HK-2 (cell line): ENCODE results near the gene POU2F3.

Source experiments
- DNase-seq: peaks from one replicate; pipeline ENCODE4 v3.0.0-alpha.2; 2018; ENCODE audit not compliant: unreplicated experiment

POU2F3 gene

GRCh38 chr11:120338107-120338933 is 98.4 kb downstream of the POU2F3 start:
- no peak for DNase-seq

GRCh38 chr11:120339394-120339890 is 99.5 kb downstream of the POU2F3 start:
- DNase-seq, result no peak

- no peak for DNase-seq
Observed at GRCh38 chr11:120340529-120340928, 100.6 kb downstream of the POU2F3 start.

GRCh38 chr11:120342226-120342625 is 102.3 kb downstream of the POU2F3 start:
- no peak for DNase-seq

GRCh38 chr11:120342678-120343077 is 102.7 kb downstream of the POU2F3 start:
- no peak for DNase-seq

- DNase-seq, result no peak
Observed at GRCh38 chr11:120343429-120343828, 103.5 kb downstream of the POU2F3 start.

- no peak for DNase-seq
Observed at GRCh38 chr11:120344302-120345004, 104.5 kb downstream of the POU2F3 start.

- DNase-seq, result no peak
Observed at GRCh38 chr11:120346233-120346632, 106.3 kb downstream of the POU2F3 start.

GRCh38 chr11:120350637-120351036 is 110.7 kb downstream of the POU2F3 start:
- no peak for DNase-seq

GRCh38 chr11:120352405-120352804 is 112.5 kb downstream of the POU2F3 start:
- no peak for DNase-seq

- DNase-seq, result no peak
Observed at GRCh38 chr11:120354068-120354467, 114.1 kb downstream of the POU2F3 start.

GRCh38 chr11:120354779-120355178 is 114.8 kb downstream of the POU2F3 start:
- DNase-seq, result no peak

GRCh38 chr11:120357620-120358019 is 117.7 kb downstream of the POU2F3 start:
- no peak for DNase-seq

GRCh38 chr11:120358729-120359128 is 118.8 kb downstream of the POU2F3 start:
- DNase-seq, result no peak

- no peak for DNase-seq
Observed at GRCh38 chr11:120363436-120363835, 123.5 kb downstream of the POU2F3 start.

- DNase-seq, result no peak
Observed at GRCh38 chr11:120365512-120365911, 125.6 kb downstream of the POU2F3 start.
